IMR-90 (cell line): ENCODE results near the gene XPNPEP2. TPM values are rescaled to one million over a fixed set of nuclear protein-coding genes. Genes with fewer than 3 reads are reported as not detected.

Source experiments
- ATAC-seq: fragments of 200-7000 bp; cut with Tn5 transposase; 2 replicates; pipeline ENCODE4 v1.9.1; 2020; ENCODE audit warnings: low read depth, mild to moderate bottlenecking, moderate library complexity
- BruUV-seq: library from RNA; stranded (reverse); fragments of 400-500 nt; replicated peaks from 2 replicates; lab custom pipeline; 2021; lab: Mats Ljungman, UMichigan
- CTCF ChIA-PET: fragments of 300-600 bp; formaldehyde crosslinking; extraction: SDS; loops from one replicate; lab custom pipeline; 2021; ENCODE audit warnings: antibody characterized with exemption; lab: Yijun Ruan, JAX
- POLR2A ChIA-PET: fragments of 300-600 bp; sonication (Branson Sonifier 250); formaldehyde crosslinking; loops from one replicate; lab custom pipeline; 2022; ENCODE audit warnings: antibody characterized with exemption; ENCODE audit not compliant: unreplicated experiment; lab: Charles Lee
- DNase-seq: peaks from one replicate; pipeline ENCODE4 v3.0.0; 2013
- H2AFZ ChIP-seq: replicated peaks from 2 replicates; pipeline ENCODE3; 2013; ENCODE audit warnings: low read length, mild to moderate bottlenecking; ENCODE audit not compliant: poor library complexity
- H2AK5ac ChIP-seq: 2 replicates; pipeline ENCODE4 v1.6.1; 2013; ENCODE audit warnings: low read depth, low read length, inconsistent platforms
- H2AK9ac ChIP-seq: replicated peaks from 2 replicates; pipeline ENCODE3; 2013; ENCODE audit warnings: mild to moderate bottlenecking, low read depth, low read length, moderate library complexity; ENCODE audit not compliant: poor library complexity
- H2BK120ac ChIP-seq: 2 replicates; pipeline ENCODE4 v1.6.1; 2013; ENCODE audit warnings: low read depth, low read length, inconsistent platforms
- H2BK15ac ChIP-seq: 3 replicates; pipeline ENCODE4 v1.6.1; 2013; ENCODE audit warnings: low read depth, low read length, inconsistent platforms
- H2BK20ac ChIP-seq: 2 replicates; pipeline ENCODE4 v1.6.1; 2013; ENCODE audit warnings: low read depth, mild to moderate bottlenecking, inconsistent platforms, low read length, moderate library complexity
- H2BK5ac ChIP-seq: 2 replicates; pipeline ENCODE4 v1.6.1; 2013; ENCODE audit warnings: mild to moderate bottlenecking, low read depth, low read length, inconsistent platforms; ENCODE audit not compliant: poor library complexity, severe bottlenecking
- H3K14ac ChIP-seq: replicated peaks from 2 replicates; pipeline ENCODE4 v1.6.1; 2013; ENCODE audit warnings: low read depth, low read length, inconsistent platforms
- H3K18ac ChIP-seq: 2 replicates; pipeline ENCODE4 v1.6.1; 2013; ENCODE audit warnings: low read depth, low read length, control low read depth
- H3K23ac ChIP-seq: 2 replicates; pipeline ENCODE4 v1.6.1; 2013; ENCODE audit warnings: low read depth, low read length, inconsistent platforms
- H3K27ac ChIP-seq: 2 replicates; pipeline ENCODE4 v1.5.1; 2013; ENCODE audit warnings: mild to moderate bottlenecking, control low read depth, low read length; ENCODE audit not compliant: insufficient read depth
- H3K27me3 ChIP-seq: 2 replicates; pipeline ENCODE4 v1.6.1; 2013; ENCODE audit warnings: low read length; ENCODE audit not compliant: control insufficient read depth, insufficient read depth
- H3K36me3 ChIP-seq: 2 replicates; pipeline ENCODE4 v1.6.1; 2013; ENCODE audit warnings: low read length, mixed read lengths; ENCODE audit not compliant: control insufficient read depth, insufficient read depth
- H3K4ac ChIP-seq: 2 replicates; pipeline ENCODE4 v1.6.1; 2013; ENCODE audit warnings: low read depth, low read length, inconsistent platforms
- H3K4me1 ChIP-seq: 2 replicates; pipeline ENCODE4 v1.6.1; 2013; ENCODE audit warnings: low read length, mixed read lengths; ENCODE audit not compliant: control insufficient read depth, insufficient read depth
- H3K4me2 ChIP-seq: 2 replicates; pipeline ENCODE4 v1.6.1; 2013; ENCODE audit warnings: low read depth, mild to moderate bottlenecking, control low read depth, low read length, moderate library complexity
- H3K4me3 ChIP-seq: 2 replicates; pipeline ENCODE4 v1.5.1; 2013; ENCODE audit warnings: low read depth, mild to moderate bottlenecking, control low read depth, low read length, moderate library complexity; ENCODE audit not compliant: insufficient read depth
- H3K56ac ChIP-seq: 2 replicates; pipeline ENCODE4 v1.6.1; 2013; ENCODE audit warnings: low read length, inconsistent platforms; ENCODE audit not compliant: insufficient read depth; ENCODE audit errors: extremely low read depth
- H3K79me1 ChIP-seq, 2 experiments: 2 replicates each; pipeline ENCODE4 v1.6.1; 2013; ENCODE audit warnings: low read length in 2 of 2, inconsistent platforms in 1 of 2, low read depth in 1 of 2
- H3K9ac ChIP-seq: 2 replicates; pipeline ENCODE4 v1.6.1; 2013; ENCODE audit warnings: low read depth, low read length, control low read depth
- H3K9me1 ChIP-seq: 2 replicates; pipeline ENCODE4 v1.6.1; 2013; ENCODE audit warnings: low read length, inconsistent platforms; ENCODE audit not compliant: insufficient read depth
- H3K9me3 ChIP-seq: 2 replicates; pipeline ENCODE4 v1.6.1; 2013; ENCODE audit warnings: low read length; ENCODE audit not compliant: control insufficient read depth, insufficient read depth
- H4K20me1 ChIP-seq: 2 replicates; pipeline ENCODE4 v1.6.1; 2013; ENCODE audit warnings: low read length, inconsistent platforms; ENCODE audit not compliant: insufficient read depth
- H4K5ac ChIP-seq: 2 replicates; pipeline ENCODE4 v1.6.1; 2013; ENCODE audit warnings: mild to moderate bottlenecking, low read depth, low read length, control low read depth
- H4K8ac ChIP-seq, 2 experiments: 2 replicates each; pipeline ENCODE4 v1.6.1; 2013; ENCODE audit warnings: low read depth in 2 of 2, low read length in 2 of 2, control low read depth in 1 of 2, inconsistent platforms in 1 of 2
- H4K91ac ChIP-seq: 2 replicates; pipeline ENCODE4 v1.6.1; 2013; ENCODE audit warnings: low read depth, low read length, inconsistent platforms; ENCODE audit not compliant: insufficient read depth
- CEBPB ChIP-seq: IDR thresholded peaks from 2 replicates; pipeline ENCODE4 v1.6.1; 2012; ENCODE audit warnings: low read depth, low read length, improper control_type of control experiment
- MXI1 ChIP-seq: IDR thresholded peaks from 2 replicates; pipeline ENCODE4 v1.6.1; 2012; ENCODE audit warnings: low read depth, mild to moderate bottlenecking, low read length, moderate library complexity, borderline replicate concordance
- NFE2L2 ChIP-seq: fragments of 150-350 bp; IDR thresholded peaks from 2 replicates; pipeline ENCODE4 v1.6.1; 2016; ENCODE audit warnings: low read depth, mild to moderate bottlenecking, low read length
- POLR2A ChIP-seq: IDR thresholded peaks from 2 replicates; pipeline ENCODE4 v1.6.1; 2012; ENCODE audit warnings: mild to moderate bottlenecking, low read depth, low read length
- RAD21 ChIP-seq: IDR thresholded peaks from 2 replicates; pipeline ENCODE4 v1.6.1; 2012; ENCODE audit warnings: low read length, improper control_type of control experiment
- RCOR1 ChIP-seq: IDR thresholded peaks from 2 replicates; pipeline ENCODE4 v1.6.1; 2012; ENCODE audit warnings: mild to moderate bottlenecking, low read length, improper control_type of control experiment; ENCODE audit not compliant: insufficient replicate concordance
- SMC3 ChIP-seq: fragments of 150-350 bp; IDR thresholded peaks from 2 replicates; pipeline ENCODE4 v1.6.1; 2016; ENCODE audit warnings: low read depth, mild to moderate bottlenecking, antibody characterized with exemption, low read length, moderate library complexity
- WGBS, 2 experiments: methylation state at CpG; one replicate each; pipeline versions ENCODE4 v1.1.5 to v1.1.7; 2013; ENCODE audit warnings: missing lambda C conversion rate in 2 of 2; ENCODE audit not compliant: insufficient read length in 1 of 2; ENCODE audit errors: extremely low coverage in 2 of 2; 5-methylcytosine and 5-hydroxymethylcytosine counted together
- dilution Hi-C: fragments of 300-500 bp; cut with HindIII; formaldehyde crosslinking; loops from one replicate; pipeline ENCODE4 v1.14.3; 2018; ENCODE audit warnings: low sequenced_read_pairs; ENCODE audit not compliant: unreplicated experiment
- in situ Hi-C: fragments of 300-500 bp; cut with MboI; formaldehyde crosslinking; loops from 3 replicates; pipeline ENCODE4 v1.14.3; 2019; ENCODE audit warnings: low sequenced_read_pairs, inconsistent platforms, mixed read lengths
- intact Hi-C: fragments of 100-400 bp; cut with micrococcal nuclease; formaldehyde crosslinking; loops from 2 replicates; pipeline ENCODE4 v1.10.0; 2022
- polyA plus RNA-seq, 3 experiments: library from polyadenylated mRNA; depleted of rRNA; stranded (reverse); fragments of >200 nt; gene quantifications; 2 replicates each; pipeline ENCODE4 v1.2.3, GENCODE V29; 2012; ENCODE audit warnings: low replicate concordance in 1 of 3
- total RNA-seq: library from RNA; depleted of rRNA; stranded (reverse); fragments of >200 nt; gene quantifications from 2 replicates; pipeline ENCODE4 v1.2.3, GENCODE V29; 2012
- TF ChIP-seq, protein P1 (sequence below): conservative IDR thresholded peaks from 2 replicates; pipeline ENCODE4 v1.5.1; 2012; ENCODE audit warnings: mild to moderate bottlenecking, low read depth, low read length, improper control_type of control experiment

XPNPEP2 gene
- total and polyA plus RNA-seq, 2 of the 4 experiments (the other 2 are of a cell fraction): under 0.01 to 0.07 TPM

DNA sequence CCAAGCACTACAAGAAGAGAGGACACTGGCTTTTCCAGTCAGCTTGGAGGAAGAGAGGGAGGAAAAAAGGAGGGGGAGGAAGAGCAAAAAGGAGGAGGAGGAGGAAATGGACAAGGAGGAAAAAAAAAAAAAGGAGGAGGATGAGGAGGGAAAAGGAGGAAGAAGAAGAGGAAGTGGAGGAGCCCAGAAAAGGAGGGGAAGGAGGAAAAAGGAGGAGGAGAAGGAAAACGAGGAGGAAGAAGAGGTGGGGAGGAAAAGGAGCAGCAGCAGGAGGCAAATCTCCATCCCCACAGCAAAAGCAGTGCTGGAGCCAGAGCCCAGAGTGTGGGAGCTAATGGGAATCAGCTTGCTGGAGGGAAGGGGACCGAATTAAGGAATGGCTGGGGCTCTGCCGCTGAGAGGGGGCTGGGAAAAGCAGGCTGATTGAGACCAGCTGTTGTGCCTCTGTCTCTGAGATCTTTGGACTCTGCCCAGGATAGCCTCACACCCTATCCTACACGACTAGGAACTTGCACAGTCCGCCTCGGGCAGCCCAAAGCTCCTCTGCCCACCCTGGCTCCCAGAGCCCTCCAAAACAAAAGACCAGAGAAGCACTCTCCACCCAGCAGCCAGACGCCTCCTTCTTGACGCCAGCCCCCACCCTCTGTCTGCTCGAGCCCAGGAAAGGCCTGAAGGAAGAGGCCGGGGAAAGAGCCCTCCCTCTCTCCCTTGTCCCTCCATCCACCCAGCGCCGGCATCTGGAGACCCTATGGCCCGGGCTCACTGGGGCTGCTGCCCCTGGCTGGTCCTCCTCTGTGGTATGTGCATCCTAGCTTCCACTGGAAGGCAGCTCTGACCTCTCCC, at the start of gene XPNPEP2 (continued):
- no peak for TF ChIP-seq SMC3
- TF ChIP-seq, protein P1, sequence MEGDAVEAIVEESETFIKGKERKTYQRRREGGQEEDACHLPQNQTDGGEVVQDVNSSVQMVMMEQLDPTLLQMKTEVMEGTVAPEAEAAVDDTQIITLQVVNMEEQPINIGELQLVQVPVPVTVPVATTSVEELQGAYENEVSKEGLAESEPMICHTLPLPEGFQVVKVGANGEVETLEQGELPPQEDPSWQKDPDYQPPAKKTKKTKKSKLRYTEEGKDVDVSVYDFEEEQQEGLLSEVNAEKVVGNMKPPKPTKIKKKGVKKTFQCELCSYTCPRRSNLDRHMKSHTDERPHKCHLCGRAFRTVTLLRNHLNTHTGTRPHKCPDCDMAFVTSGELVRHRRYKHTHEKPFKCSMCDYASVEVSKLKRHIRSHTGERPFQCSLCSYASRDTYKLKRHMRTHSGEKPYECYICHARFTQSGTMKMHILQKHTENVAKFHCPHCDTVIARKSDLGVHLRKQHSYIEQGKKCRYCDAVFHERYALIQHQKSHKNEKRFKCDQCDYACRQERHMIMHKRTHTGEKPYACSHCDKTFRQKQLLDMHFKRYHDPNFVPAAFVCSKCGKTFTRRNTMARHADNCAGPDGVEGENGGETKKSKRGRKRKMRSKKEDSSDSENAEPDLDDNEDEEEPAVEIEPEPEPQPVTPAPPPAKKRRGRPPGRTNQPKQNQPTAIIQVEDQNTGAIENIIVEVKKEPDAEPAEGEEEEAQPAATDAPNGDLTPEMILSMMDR: no peak

DNA sequence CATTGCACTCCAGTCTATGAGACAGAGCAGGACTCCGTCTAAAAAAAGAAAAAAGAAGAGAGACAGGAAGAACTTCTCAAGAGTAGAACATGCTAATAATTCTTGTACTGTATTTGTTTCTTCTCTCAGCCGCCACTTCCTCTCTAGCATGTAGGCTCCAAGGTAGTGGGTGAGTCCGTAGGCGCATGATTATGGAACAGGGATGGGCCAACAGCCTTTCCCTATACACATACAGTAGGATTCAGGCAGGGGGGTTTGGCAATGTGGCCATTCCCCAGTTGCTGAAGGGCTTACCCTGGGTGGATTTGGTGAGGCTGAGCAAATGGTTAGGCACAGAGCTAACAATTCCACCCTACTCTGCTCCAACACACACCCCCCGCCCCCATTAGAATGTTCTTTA, 49.0 kb upstream of the XPNPEP2 start:
- POLR2A ChIA-PET: no interaction called here
- Histone ChIP-seq H4K91ac (no peak overlapping the region), H3K27me3 (peaks cover 13% of the 10 kb centered on the region; the same call in 1 of the 2 replicates), H3K9me3 (no peaks in the 10 kb centered on the region; the same call in 1 of the 2 replicates), H3K4me3 (no peak overlapping the region), H2BK5ac (no peak overlapping the region), H2AK9ac (no peak overlapping the region), H2BK20ac (no peak overlapping the region), H3K23ac (no peak overlapping the region), H4K5ac (no peak overlapping the region), H3K4me2 (no peak overlapping the region), H3K4ac (no peak overlapping the region), H3K27ac (no peak overlapping the region), H2AFZ (no peak overlapping the region), H3K79me1 (no peaks in the 10 kb centered on the region), H3K18ac (no peak overlapping the region), H2AK5ac (no peak overlapping the region), H2BK120ac (no peak overlapping the region), H3K9ac (no peak overlapping the region), H3K56ac (no peak overlapping the region), H2BK15ac (no peak overlapping the region), H3K9me1 (no peaks in the 10 kb centered on the region; the same call in 1 of the 2 replicates), H3K4me1 (no peaks in the 10 kb centered on the region), H3K14ac (no peak overlapping the region), H4K8ac (no peak overlapping the region), H4K20me1 (no peaks in the 10 kb centered on the region), H3K36me3 (no peaks in the 10 kb centered on the region)
- no peak for ATAC-seq
- DNase-seq: no peak
- intact Hi-C loops (no loop called here), in situ Hi-C loops (no loop called here), dilution Hi-C loops (no loop called here)
- TF ChIP-seq CEBPB (no peak), RAD21 (no peak), POLR2A (no peak), RCOR1 (no peak), NFE2L2 (no peak), MXI1 (no peak)
- TF ChIP-seq, protein P1: no peak
- CTCF ChIA-PET: interaction anchor here (1.0 kb wide), 1 partner anchor 24 kb away, joined by 4 read pairs; no protein-coding TSS in a partner anchor
- BruUV-seq: no TSS peak
- WGBS, 2 experiments: 80% methylated on average over 1 of the region's 5 CpGs; no CpG with 5 or more reads in 1 of the 2 experiments
